NT2/D1 (cell line): ENCODE data around the gene L3MBTL4.

ENCODE experiments used
- SUZ12 ChIP-seq: IDR thresholded peaks from 2 replicates; pipeline ENCODE4 v1.6.1; 2011; ENCODE audit not compliant: insufficient read length, insufficient read depth; ENCODE audit errors: extremely low read depth
- YY1 ChIP-seq: IDR thresholded peaks from 2 replicates; pipeline ENCODE4 v1.6.1; 2011; ENCODE audit not compliant: insufficient read length, insufficient read depth
- ZNF274 ChIP-seq: IDR thresholded peaks from 2 replicates; pipeline ENCODE4 v1.6.1; 2011; ENCODE audit warnings: mild to moderate bottlenecking, low read depth, low read length

- TF ChIP-seq YY1 (no peak), ZNF274 (no peak), SUZ12 (no peak)
These were observed 435.4 kb downstream of the L3MBTL4 start for GRCh38 chr18:5979176-5979888.
